HepG2 (cell line): ENCODE data around the gene TSSK3. TPM values are rescaled to one million over a fixed set of nuclear protein-coding genes. Genes with fewer than 3 reads are reported as not detected.

Experiments used
- HIVEP1 ChIP-seq: sonication (generic); formaldehyde crosslinking; IDR thresholded peaks from 2 replicates; pipeline ENCODE4 v1.4.0; 2020; ENCODE audit warnings: mild to moderate bottlenecking, missing genetic modification reagents
- HMGXB3 ChIP-seq: sonication (generic); formaldehyde crosslinking; IDR thresholded peaks from 2 replicates; pipeline ENCODE4 v1.4.0; 2020; ENCODE audit warnings: missing genetic modification reagents, borderline replicate concordance
- JUN ChIP-seq: sonication (generic); formaldehyde crosslinking; IDR thresholded peaks from 2 replicates; pipeline ENCODE4 v1.4.0; 2020; ENCODE audit warnings: mild to moderate bottlenecking, missing genetic modification reagents
- KMT2A ChIP-seq: sonication (generic); formaldehyde crosslinking; IDR thresholded peaks from 2 replicates; pipeline ENCODE4 v1.4.0; 2020; ENCODE audit warnings: missing genetic modification reagents
- MBD4 ChIP-seq: IDR thresholded peaks from 2 replicates; pipeline ENCODE4 v1.6.1; 2012; ENCODE audit warnings: low read length, inconsistent platforms, borderline replicate concordance
- MEIS1 ChIP-seq: sonication (generic); formaldehyde crosslinking; IDR thresholded peaks from 2 replicates; pipeline ENCODE4 v1.9.0; 2021; ENCODE audit warnings: mild to moderate bottlenecking, missing genetic modification reagents, moderate library complexity, borderline replicate concordance
- MEIS2 ChIP-seq: sonication (generic); formaldehyde crosslinking; IDR thresholded peaks from 2 replicates; pipeline ENCODE4 v1.9.0; 2021; ENCODE audit warnings: mild to moderate bottlenecking, missing genetic modification reagents
- NFYB ChIP-seq: sonication (generic); formaldehyde crosslinking; IDR thresholded peaks from 2 replicates; pipeline ENCODE4 v1.4.0; 2020; ENCODE audit warnings: missing genetic modification reagents
- NPAS2 ChIP-seq: sonication (generic); formaldehyde crosslinking; IDR thresholded peaks from 2 replicates; pipeline ENCODE4 v1.8.0; 2022; ENCODE audit warnings: mild to moderate bottlenecking, missing genetic modification reagents, borderline replicate concordance
- PAXIP1 ChIP-seq: sonication (generic); formaldehyde crosslinking; conservative IDR thresholded peaks from 2 replicates; pipeline ENCODE4 v1.4.0; 2020; ENCODE audit warnings: mild to moderate bottlenecking, missing genetic modification reagents, moderate library complexity
- POLR2G ChIP-seq: fragments of 200-400 bp; formaldehyde crosslinking; IDR thresholded peaks from 2 replicates; pipeline ENCODE4 v1.6.1; 2018; ENCODE audit warnings: mild to moderate bottlenecking, low read depth, low read length, moderate library complexity
- RFX3 ChIP-seq: IDR thresholded peaks from 2 replicates; pipeline ENCODE4 v1.6.1; 2016; ENCODE audit warnings: missing biosample characterization, missing genetic modification reagents
- SMAD9 ChIP-seq: sonication (generic); formaldehyde crosslinking; IDR thresholded peaks from 2 replicates; pipeline ENCODE4 v1.5.1; 2020; ENCODE audit warnings: mild to moderate bottlenecking, missing genetic modification reagents
- TOE1 ChIP-seq: sonication (generic); formaldehyde crosslinking; IDR thresholded peaks from 2 replicates; pipeline ENCODE4 v1.4.0; 2020; ENCODE audit warnings: mild to moderate bottlenecking, missing genetic modification reagents
- ZMAT3 ChIP-seq: sonication (generic); formaldehyde crosslinking; conservative IDR thresholded peaks from 2 replicates; pipeline ENCODE4 v1.7.0; 2021; ENCODE audit warnings: missing genetic modification reagents
- ZNF234 ChIP-seq: sonication (generic); formaldehyde crosslinking; conservative IDR thresholded peaks from 2 replicates; pipeline ENCODE4 v1.5.1; 2020; ENCODE audit warnings: mild to moderate bottlenecking, missing genetic modification reagents
- ZNF274 ChIP-seq: sonication (generic); formaldehyde crosslinking; IDR thresholded peaks from 2 replicates; pipeline ENCODE4 v1.5.1; 2020; ENCODE audit warnings: mild to moderate bottlenecking, missing genetic modification reagents
- ZNF33A ChIP-seq: sonication (generic); formaldehyde crosslinking; IDR thresholded peaks from 2 replicates; pipeline ENCODE4 v1.5.1; 2020; ENCODE audit warnings: missing genetic modification reagents, mild to moderate bottlenecking, moderate library complexity, borderline replicate concordance
- ZNF607 ChIP-seq: sonication (generic); formaldehyde crosslinking; IDR thresholded peaks from 2 replicates; pipeline ENCODE4 v1.5.1; 2020; ENCODE audit warnings: missing genetic modification reagents, mild to moderate bottlenecking, borderline replicate concordance
- ZNF644 ChIP-seq: IDR thresholded peaks from 2 replicates; pipeline ENCODE4 v1.6.1; 2016; ENCODE audit warnings: low read depth
- ZNF720 ChIP-seq: sonication (generic); formaldehyde crosslinking; IDR thresholded peaks from 2 replicates; pipeline ENCODE4 v1.4.0; 2020; ENCODE audit warnings: missing genetic modification reagents
- ZNF788 ChIP-seq: sonication (generic); formaldehyde crosslinking; IDR thresholded peaks from 2 replicates; pipeline ENCODE4 v1.5.0; 2020; ENCODE audit warnings: mild to moderate bottlenecking, missing genetic modification reagents, borderline replicate concordance
- ZSCAN25 ChIP-seq: sonication (generic); formaldehyde crosslinking; IDR thresholded peaks from 2 replicates; pipeline ENCODE4 v1.8.0; 2022; ENCODE audit warnings: mild to moderate bottlenecking, missing genetic modification reagents
- polyA plus RNA-seq, 8 experiments: library from polyadenylated mRNA; depleted of rRNA in 3 of 8; stranded (reverse) in 7 of 8; unstranded in 1 of 8; fragments of >200 nt; fragmentation: Illumina TruSeq in 4 of 8; extraction: Trizol in 4 of 8; gene quantifications; 2 replicates each; pipeline versions ENCODE4 v1.2.1 to v1.2.3, GENCODE V29; 2011 to 2016; ENCODE audit warnings: low read depth in 4 of 8, missing spikeins in 1 of 8, mixed read lengths in 1 of 8; ENCODE audit not compliant: insufficient read depth in 1 of 8
- total RNA-seq, 5 experiments: library from RNA; depleted of rRNA; stranded (reverse); fragments of >200 nt; fragmentation: Illumina TruSeq; extraction: Trizol; gene quantifications; 2 replicates each; pipeline ENCODE4 v1.2.3, GENCODE V29; 2016; ENCODE audit warnings: low read depth in 1 of 5

The TSSK3 gene
- total and polyA plus RNA-seq, 2 of the 13 experiments (the other 11 are each of a cell fraction or from before 2014, with no cell fraction given): 1.0 to 1.1 TPM

GRCh38 chr1:32321712-32322291, 40.5 kb upstream of the TSSK3 start (continued):
- TF ChIP-seq PAXIP1 (peak; percentile 99), ZNF788 (peak; percentile 79; the same call in 1 of the 2 replicates), NPAS2 (CRISPR knock-in tag) (no peak), ZSCAN25 (CRISPR knock-in tag) (peak; percentile 34; the same call in 1 of the 2 replicates), POLR2G (0 out of 2 replicates have a peak, but pooled peaks have one; percentile 42), TOE1 (CRISPR knock-in tag) (no peak), SMAD9 (CRISPR knock-in tag) (no peak), ZNF274 (CRISPR knock-in tag) (no peak), JUN (no peak), ZNF33A (CRISPR knock-in tag) (peak; percentile 32; the same call in 1 of the 2 replicates), MBD4 (0 out of 2 replicates have a peak, but pooled peaks have one; percentile 30), ZMAT3 (CRISPR knock-in tag) (0 out of 2 replicates have a peak, but pooled peaks have one; percentile 25), ZNF644 (0 out of 2 replicates have a peak, but pooled peaks have one; percentile 36), MEIS1 (CRISPR knock-in tag) (no peak), KMT2A (CRISPR knock-in tag) (peak; percentile 51; the same call in 1 of the 2 replicates), RFX3 (CRISPR knock-in tag) (no peak), ZNF720 (CRISPR knock-in tag) (no peak), MEIS2 (CRISPR knock-in tag) (peak; percentile 55; the same call in 1 of the 2 replicates), HIVEP1 (CRISPR knock-in tag) (no peak), ZNF234 (CRISPR knock-in tag) (no peak), ZNF607 (CRISPR knock-in tag) (no peak), HMGXB3 (CRISPR knock-in tag) (peak; percentile 63; the same call in 1 of the 2 replicates), NFYB (CRISPR knock-in tag) (0 out of 2 replicates have a peak, but pooled peaks have one; percentile 11)
